Activated CD8-positive, alpha-beta memory T cell treated with anti-CD3 and anti-CD28 coated beads for 24 hours (primary cell): Measurements from ENCODE around the gene PSMF1.
A peak's percentile ranks its signal among the peaks of the same experiment; 100 is the strongest.

ENCODE experiments used
- DNase-seq: peaks from one replicate; pipeline ENCODE4 v3.0.0-alpha.2; 2020

PSMF1 gene

GRCh38 chr20:1166948-1167720, 48.7 kb downstream of the PSMF1 start:
- no peak for DNase-seq

GRCh38 chr20:1169224-1169623, 50.8 kb downstream of the PSMF1 start:
- no peak for DNase-seq

- DNase-seq: no peak
Measured at GRCh38 chr20:1171461-1172093, 53.2 kb downstream of the PSMF1 start.

DNA sequence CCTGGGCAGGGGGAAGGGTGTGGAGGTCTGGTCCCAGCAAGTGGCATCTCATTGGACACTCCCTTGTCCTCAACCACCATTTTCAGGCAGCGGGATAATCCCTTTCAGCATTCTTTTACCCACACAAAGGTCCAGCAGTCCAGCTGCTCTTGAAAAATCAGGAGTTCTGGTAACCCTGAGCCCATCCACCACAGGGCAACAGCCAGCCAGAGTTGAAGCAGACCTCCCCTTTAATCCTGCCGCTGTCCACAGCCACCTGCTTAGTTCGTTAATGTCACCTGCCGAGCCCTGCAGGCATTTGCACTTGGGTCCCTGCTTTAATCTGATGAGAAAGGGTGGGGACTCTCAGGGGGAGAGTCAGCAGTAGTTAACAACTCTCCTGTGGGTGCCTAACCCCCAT, 55.3 kb downstream of the PSMF1 start:
- DNase-seq: no peak

DNA sequence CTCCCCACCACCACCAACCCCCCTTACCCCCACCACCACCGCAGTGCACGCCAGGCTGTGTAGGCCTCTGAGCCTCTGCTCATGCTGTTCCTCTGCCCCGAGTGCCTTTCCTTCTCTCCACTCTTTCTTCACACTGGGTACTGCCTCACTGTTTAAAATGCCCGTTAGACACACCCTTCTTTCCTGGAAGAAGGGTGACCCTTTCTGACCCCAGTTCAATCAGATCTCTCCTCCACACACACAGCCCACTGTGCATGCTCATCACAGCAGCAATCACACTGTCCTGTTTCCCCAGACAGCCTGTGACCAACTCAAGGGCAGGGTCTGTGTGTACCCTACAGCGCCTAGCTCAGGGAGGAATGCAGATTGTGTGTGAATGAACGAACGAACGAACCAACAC, 56.4 kb downstream of the PSMF1 start:
- no peak for DNase-seq

DNA sequence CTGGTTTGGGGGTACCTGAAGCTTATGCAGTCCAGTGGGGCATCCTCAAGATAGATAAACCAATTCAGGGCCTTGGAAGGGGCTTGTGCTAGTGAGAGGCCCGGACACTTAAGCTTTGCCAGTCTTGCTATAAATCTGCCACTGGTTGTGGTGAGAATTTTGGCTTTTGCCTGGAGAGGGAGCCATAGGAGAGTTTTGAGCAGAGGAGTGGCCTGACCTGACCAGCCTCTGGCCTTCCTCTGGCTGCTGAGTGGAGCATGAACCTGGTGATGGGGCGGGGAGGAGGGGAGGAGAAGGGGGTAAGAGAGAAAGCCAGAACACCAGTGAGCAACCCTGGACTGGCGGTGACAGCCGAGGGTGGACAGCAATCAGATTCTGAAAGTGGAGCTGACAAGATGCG, 59.3 kb downstream of the PSMF1 start:
- no peak for DNase-seq

- DNase-seq: no peak
Measured at GRCh38 chr20:1178103-1178502, 59.7 kb downstream of the PSMF1 start.

DNA sequence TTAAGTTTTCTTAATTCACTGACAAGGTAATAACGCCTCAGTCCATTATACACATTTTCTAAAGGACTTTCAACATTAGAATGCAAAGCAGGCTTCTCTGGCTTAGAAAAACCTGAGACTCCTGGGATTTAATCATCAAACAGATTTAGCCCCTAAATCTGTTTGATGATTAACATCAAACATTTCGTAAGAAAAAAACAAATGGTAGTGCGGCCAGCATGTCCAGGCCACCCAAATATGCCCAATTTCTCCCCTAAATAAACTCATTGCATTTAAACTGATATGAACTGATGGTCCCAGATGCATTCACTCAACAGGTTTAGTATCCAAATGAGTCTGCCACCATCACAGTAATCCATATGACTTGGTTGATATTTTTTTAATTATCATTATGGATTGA, 60.2 kb downstream of the PSMF1 start:
- no peak for DNase-seq

DNA sequence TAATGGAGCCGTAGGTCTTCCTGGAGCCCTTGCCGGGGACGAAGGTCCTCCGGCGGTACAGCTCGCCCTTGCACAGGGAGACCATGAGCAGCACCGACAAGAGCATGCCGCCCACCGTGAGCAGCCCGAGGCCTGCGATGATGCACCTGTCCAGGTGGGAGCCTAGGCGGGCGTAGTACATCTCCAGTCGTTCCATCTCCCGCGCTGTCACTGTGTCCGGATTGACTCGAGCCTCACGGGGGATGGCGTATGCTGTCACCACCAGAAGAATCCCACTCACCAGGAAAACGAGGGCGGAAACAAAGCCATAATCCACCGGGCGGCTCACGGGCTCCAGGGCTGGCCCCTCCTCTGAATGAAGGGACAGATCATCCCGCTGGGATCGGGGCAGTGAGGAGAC, 62.5 kb downstream of the PSMF1 start:
- DNase-seq: no peak

- no peak for DNase-seq
Measured at GRCh38 chr20:1182106-1182505, 63.7 kb downstream of the PSMF1 start.

GRCh38 chr20:1183153-1183552, 64.8 kb downstream of the PSMF1 start:
- DNase-seq: no peak

DNA sequence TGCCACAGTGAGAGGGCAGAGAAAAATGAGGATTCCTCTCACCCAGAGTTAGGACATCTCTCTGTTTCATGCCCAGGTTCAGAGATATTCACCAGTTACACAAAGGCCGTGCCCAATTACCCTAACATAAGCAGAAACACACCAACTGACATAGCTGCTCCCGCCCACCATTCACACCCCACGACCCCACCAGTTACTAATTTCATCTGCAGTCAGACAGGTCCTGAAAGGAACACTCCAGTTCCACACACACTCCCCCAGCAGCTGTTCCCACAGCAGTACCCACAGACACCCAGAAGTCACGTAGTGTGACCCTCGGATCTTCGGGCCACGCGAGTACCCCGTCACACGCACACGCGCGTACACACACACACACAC, 65.8 kb downstream of the PSMF1 start:
- DNase-seq: no peak

- DNase-seq: no peak
Measured at GRCh38 chr20:1184638-1185315, 66.4 kb downstream of the PSMF1 start, which contains the start of gene TMEM74B. Gene TMEM74B, minus strand, starts transcription at chr20:1184981. Its CDS starts 1,180 bp downstream, at chr20:1183801.

- no peak for DNase-seq
Measured at GRCh38 chr20:1185316-1185741, 66.9 kb downstream of the PSMF1 start.

DNA sequence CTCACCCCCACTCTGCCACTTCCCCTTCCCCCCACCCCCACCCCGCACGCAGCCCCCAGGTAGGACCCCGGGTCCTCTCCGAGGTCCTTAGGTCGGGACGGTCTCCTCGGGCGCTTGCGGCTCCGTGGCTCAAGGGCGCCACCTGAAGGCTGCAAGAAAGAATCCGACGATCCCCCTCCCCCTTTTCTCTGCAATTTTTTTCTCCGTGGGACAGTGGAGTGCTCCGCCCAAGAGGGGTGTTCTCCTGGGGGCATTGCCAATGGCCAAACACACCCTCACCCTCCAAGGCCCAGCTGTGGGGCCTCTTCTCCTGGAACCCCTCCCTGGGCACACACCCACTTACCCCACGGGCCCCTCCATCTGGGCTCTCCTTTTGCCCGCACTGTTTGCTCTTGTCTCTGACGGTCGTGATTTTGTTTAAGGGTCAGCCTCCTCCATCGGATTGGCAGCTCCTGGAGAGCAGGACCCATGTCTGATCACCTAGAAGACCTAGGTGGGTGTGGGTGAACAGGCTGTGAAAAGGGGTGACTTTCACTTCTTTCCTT, 67.5 kb downstream of the PSMF1 start:
- DNase-seq: peak; percentile 70

DNA sequence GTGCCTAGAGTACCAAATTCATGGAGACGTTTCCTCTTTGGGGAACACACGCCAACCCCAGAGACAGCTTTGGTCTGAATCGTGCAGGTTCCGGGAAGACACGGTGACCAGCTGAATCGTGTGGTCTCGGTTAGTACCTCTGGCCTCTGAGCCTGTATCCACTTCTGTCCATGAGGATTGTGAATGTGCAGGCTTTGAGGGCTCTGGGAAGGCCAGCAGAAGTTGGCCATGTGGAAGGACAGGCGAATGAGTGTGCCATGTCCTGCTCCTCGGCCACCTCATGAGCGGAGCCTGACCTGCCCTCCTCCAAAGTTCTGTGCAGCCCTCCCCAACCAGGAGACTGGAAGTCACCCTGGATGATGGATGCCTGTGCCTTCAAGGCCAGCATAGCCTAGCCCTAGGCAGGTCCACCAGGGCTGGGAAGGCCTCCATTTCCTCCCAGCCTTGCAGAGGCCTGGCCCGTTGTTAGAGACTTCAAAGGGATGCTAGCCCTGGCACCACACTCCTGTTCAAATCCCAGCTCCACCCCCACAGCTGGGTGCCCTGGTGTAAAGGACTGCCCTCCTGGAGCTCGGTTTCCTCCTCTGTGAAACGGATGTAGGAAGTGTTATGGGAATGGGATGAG, 68.1 kb downstream of the PSMF1 start:
- DNase-seq: no peak

DNA sequence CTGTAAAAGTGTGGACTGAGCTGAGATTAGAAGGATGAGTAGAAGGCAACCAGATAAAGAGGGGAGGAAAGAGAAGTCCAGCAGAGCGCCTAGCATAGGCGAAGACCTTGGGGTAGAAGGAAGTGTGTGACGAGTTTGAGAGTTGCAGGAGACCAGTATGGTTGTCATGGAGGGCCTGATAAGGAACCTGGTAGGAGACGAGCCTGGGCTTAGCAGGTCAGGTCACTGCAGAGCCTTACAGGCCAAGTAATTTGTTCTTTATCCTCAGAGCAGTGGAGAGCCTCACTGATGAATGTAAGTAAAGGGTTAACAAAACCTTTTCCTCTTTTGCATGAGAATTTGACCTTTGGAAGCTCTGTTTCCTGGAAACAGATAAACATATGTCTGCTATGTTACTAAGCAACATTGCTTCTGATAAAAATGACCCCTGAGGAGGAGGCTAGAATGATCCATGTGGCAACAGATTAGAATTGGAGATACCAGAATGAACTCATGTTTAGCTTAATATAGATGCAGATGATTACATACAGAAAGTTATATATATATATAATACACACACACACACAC, 69.3 kb downstream of the PSMF1 start:
- DNase-seq: no peak

DNA sequence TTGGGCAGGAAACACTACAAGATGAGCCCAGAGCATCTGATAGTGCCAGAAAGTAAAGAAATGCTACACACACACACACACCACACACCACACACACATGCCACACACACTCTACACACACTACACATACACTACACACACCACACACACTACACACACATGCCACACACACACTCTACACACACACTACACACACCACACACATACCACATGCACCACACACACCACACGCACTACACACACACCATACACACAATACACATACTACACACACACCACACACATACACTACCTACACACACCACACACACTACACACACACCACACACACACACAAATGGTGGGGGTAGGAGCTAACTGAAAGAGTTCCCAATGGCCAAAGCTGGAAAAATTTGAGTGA, 69.9 kb downstream of the PSMF1 start:
- no peak for DNase-seq

DNA sequence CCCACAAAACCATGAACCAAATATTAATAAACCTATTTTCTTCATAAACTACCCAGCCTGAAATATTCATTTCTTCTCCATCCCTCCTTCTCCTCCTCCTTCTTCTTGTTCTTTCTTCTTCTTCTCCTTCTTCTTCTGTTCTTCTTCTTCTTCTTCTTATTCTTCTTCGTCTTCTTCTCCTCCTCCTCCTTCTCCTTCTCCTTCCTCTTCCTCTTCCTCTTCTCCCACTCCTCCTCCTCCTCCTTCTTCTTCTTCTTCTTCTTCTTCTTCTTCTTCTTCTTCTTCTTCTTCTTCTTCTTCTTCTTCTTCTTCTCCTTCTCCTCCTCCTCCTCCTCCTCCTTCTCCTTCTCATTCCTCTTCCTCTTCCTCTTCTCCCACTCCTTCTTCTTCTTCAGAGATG, 71.4 kb downstream of the PSMF1 start:
- no peak for DNase-seq

GRCh38 chr20:1190847-1191246, 72.4 kb downstream of the PSMF1 start:
- DNase-seq: no peak

DNA sequence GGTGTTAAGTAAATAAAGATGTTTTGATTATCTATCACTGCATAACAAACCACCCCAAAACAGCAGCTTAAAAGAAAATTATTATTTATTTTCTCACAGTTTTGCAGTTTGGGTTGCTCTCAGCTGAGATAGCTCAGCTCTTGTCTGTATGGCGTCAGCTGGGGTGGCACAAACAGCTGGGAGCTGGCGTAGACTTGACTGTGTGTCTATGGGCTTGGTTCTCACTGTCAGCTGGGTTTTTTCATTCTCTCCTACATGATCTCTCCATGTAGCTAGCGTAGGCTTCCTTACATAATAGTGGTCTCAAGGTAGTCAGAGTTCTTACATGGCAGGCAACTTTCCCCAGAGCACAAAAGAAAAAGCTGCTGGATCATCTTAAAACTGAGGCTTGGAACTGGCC, 72.9 kb downstream of the PSMF1 start:
- DNase-seq: no peak

GRCh38 chr20:1195226-1195625, 76.8 kb downstream of the PSMF1 start:
- DNase-seq: no peak

- DNase-seq: peak; percentile 15
Measured at GRCh38 chr20:1196634-1197033, 78.2 kb downstream of the PSMF1 start.
